ENCODE results near the gene DCDC2B.

The DCDC2B gene

GRCh38 chr1:32195972-32196823 is 12.7 kb upstream of the DCDC2B start:
- no peak for DNase-seq (ENCODE audit: low read depth in 2 of 2, low spot score in 1 of 2)

DNA sequence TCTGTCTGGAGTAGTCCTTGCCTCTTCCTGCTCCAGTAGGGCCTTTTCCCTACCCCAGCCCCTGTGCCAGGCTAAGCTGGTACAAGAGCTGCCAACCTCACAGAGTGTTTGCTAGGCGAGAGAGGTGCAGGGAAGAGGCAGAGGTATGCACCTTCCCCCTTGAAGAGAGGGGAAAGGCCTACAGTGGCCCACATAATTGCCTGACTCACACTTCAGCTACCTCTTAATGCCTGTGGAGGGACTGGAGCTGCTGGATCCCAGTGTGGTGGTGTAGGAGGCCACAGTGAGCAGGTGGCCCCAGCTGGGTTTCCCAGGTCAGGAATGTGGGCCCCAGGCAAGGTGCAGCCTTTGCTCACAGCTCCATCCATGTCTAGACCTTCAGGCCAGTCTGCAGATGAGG is 11.8 kb upstream of the DCDC2B start:
- no peak for DNase-seq (ENCODE audit: low read depth in 2 of 2, low spot score in 1 of 2)

DNA sequence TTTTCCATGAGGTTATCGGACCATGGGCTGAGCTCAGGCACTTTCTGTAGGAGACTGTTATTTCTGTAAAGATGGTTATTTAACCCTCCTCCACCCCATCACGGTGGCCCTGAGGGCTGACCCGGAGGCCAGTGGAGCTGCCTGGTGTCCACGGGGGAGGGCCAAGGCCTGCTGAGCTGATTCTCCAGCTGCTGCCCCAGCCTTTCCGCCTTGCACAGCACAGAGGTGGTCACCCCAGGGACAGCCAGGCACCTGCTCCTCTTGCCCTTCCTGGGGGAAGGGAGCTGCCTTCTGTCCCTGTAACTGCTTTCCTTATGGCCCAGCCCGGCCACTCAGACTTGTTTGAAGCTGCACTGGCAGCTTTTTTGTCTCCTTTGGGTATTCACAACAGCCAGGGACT is 11.1 kb upstream of the DCDC2B start:
- DNase-seq (ENCODE audit: low read depth in 2 of 2, low spot score in 1 of 2): no peak

DNA sequence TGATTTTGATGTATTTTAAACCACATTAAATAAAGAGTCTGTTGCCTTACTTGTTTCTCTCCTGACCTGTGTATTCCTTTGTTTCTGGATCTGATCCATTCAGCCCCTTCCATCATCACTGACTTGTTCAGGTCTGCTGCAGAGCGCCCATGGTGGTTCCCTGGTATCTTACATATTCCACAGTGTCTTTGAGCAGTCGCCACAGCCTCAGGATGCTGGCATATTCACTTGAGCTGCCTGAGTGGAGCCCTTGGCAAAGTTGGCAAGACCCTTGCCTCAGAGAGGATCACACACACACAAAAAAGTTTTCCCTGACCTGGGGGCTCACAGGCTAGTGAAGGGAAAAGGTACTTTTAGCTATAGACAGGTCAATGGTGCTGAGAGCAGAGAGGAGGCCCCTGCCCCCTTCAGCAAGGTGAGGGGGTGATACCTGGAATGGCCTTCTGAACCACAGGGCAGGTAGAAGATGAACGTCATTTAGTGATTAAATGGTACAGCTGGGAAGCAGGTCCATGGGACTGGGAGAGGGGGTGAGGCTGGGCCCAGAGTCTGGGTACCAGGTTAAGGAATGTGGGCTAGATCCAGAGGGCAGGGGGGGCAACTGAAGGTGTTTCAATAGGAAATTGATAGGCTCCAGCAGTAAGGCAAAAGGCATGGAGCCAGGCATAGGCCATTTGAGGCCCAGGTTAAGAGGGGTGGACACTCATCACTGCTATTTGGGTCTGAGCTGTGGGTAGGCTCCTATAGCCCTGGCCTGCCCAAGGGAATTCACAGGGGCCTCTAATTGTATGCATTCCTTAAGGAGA is 10.4 kb upstream of the DCDC2B start:
- no peak for DNase-seq (ENCODE audit: low read depth in 2 of 2, low spot score in 1 of 2)

DNA sequence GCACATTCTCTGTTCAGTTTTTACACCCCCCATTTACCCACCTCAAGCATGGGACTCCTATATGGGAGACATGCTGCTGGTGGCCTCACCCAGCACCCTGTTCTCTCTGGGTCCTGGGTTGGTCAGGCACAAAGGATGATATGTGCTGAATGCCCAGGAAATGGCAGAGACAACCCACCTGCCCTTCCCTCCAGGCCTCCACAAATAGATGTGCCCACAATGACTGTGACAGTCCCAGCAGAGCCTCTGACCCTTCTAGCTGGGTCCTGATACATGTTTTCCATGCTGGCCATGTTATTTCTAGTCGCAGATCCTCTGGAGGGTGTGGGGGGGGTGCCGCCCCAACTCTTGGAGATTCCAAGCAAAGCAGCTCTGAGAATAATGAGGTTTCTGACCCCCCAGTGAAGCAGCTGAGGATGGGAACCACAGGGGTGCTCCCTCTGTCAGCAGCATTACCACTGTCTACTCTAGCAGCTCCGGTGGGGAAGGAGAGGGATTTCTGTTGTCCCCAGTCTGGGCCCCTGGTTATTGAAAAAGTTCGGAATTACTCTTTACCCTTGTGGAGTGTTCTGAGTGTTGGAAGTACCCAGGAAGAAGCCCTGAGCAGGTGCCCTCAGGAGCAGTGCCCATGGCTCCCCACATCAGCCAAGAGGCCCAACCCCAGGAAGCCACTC is 9.7 kb upstream of the DCDC2B start:
- DNase-seq (ENCODE audit: low read depth in 2 of 2, low spot score in 1 of 2): no peak

DNA sequence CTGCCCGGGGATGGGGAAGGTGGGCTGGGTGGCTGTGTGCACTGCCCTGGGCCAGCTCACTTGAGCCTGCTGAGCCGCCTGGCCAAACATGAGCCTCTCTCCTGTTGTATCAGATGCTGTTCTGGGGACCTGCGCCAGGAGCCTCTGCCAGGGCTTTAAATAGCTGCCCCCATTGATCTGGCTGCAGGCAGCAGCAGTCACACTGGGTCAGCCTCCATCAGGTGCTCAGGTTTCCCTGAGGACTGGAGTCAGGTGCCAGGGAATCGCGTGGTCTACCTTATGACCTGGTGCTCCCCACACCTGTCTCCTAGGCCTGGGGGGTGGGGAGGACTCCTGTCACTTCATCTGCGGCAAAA is 9.2 kb upstream of the DCDC2B start:
- DNase-seq (ENCODE audit: low read depth in 2 of 2, low spot score in 1 of 2): no peak

- DNase-seq (ENCODE audit: low read depth in 2 of 2, low spot score in 1 of 2): no peak
These were observed 8.5 kb upstream of the DCDC2B start, which contains the start of gene CCDC28B for GRCh38 chr1:32200226-32201010. CCDC28B (plus strand) TSS chr1:32200595; CDS start chr1:32201936, 1,341 bp downstream.

GRCh38 chr1:32201011-32201855 is 7.7 kb upstream of the DCDC2B start:
- DNase-seq (ENCODE audit: low read depth in 2 of 2, low spot score in 1 of 2): peak; percentile 49 to 55

DNA sequence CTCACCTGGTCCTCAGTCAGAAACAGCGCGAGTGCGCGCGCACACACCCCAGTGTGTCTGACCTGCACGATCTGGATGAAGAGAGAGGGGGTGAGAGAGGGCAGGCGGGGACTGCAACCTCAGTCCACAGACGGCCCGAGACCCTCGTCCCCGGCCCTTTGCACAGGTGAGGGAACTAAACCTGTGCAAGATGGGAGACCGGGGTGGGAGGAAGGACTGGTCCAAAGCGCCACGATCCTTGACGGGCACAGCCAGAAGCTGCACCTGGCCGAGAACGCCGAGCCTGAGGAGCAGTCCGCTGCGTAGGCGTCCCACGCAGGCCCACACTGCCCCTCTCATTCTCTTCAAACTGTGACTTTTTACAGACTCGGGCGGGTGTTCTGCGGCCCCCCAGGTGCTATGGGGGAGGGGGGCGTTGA is 3.9 kb upstream of the DCDC2B start:
- DNase-seq (ENCODE audit: low read depth in 2 of 2, low spot score in 1 of 2): no peak

DNA sequence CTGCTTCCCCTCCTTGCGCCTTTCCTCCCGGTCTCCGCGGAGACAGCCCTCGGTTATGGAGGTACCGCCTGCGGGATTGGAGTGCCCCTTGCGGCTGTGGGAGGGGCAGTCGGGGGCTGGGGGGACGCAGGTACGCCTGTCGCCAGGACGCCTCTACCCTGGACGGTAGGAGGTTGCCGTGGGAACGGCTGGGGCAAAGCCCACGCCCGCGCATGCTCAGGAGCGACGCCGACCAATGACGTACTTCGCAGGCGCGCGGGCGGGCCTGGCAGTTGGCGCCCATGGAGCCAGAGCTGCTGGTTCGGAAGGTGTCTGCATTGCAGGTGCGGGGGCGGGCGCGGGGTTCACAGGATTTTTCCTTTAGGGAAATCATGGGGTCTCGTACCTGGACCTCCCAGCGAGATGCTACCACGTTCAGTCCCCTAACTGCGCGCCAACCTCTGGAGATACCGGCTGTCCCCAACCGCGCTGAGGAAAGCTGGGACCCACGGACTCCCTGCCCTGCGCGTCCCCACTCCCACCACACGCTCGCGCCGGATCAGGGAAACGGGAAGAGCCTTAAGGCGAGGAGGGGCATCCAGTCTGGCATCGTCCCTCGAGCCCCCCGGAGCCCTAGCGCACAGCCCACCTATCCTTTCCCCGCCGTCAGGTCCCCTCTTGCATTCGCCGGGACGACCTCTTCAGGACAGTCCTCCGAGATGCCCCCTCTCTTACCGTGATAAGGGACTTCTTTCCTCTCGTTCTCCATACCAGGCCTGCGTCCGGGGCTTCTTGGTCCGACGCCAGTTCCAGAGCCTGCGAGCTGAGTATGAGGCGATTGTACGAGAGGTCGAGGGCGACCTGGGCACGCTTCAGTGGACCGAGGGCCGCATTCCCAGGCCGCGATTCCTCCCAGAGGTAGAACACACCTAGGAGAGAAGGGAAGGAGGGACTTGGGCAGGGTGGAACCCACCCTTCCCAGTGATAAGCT is 3.2 kb upstream of the DCDC2B start, which contains the start of gene IQCC:
IQCC (plus strand) TSS at position 271 of the 970 bp plus-strand sequence; CDS start at position 282, 11 bp downstream.
- DNase-seq (ENCODE audit: low read depth in 2 of 2, low spot score in 1 of 2): peak; percentile 51 to 68

GRCh38 chr1:32208469-32208868 is 420 bp upstream of the DCDC2B start:
- no peak for DNase-seq (ENCODE audit: low read depth in 2 of 2, low spot score in 1 of 2)

DNA sequence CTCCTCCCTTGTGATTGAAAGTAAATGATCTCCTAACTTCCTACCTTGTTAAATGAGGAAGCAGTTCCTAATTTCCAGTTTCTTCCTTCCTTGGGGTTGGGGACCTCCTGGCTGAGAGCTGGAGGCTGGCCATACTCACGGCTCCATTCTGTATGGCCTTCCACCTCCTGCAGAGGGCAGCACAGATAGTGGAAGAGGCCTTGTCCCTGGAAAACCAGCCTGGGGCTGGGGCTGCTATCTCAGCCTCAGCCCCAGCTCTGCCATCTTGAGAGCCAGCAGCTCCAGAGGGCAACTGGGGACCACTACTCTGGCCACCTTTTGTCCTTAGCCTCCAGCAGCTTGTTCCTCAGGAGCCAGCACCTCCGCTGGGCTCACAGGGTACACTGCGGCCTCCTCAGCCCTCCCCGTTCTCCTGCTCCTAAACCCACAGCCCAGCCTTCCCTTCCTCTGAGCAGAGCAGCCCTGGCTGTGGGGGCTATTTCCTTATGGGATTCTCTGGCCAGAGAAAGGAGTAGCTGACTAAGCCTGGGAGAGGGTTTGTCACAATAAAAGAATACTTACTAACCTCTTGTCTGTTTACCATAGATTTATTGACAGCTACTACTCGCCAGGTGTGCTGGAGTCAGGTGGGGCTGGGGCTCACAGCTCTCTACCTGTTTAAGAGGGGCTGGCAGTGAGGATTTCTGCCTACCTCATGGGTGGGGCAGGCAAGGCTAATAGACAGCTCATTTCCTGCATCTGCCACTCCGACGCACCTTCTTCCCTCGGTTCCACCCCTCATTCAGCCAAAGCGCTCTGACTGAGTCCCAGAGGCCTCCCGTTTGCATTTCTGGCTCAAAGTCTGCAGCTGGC is 7.0 kb downstream of the DCDC2B start:
- DNase-seq (ENCODE audit: low read depth in 2 of 2, low spot score in 1 of 2): peak in 1 of 2 donors; percentile 31

DNA sequence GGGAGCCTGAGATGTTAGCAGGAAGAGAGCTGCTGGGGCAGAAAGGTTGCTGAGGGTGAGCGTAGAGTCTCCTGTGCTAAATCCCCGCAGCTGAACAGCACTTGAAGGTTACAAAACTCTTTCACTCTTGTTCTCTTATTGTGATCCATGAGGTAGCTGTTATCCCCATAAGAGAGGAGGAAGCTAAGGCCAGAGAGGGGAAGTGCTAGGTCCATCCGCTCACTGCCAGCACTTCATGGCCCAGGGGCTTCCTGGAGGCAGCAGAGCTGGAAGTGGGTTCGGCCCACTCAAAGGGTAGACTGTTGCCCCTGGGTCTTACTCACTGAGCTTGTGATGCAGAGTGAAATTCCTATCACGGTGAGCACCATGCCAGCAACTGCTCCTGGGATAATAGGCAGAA is 7.7 kb downstream of the DCDC2B start:
- DNase-seq (ENCODE audit: low read depth in 2 of 2, low spot score in 1 of 2): no peak

DNA sequence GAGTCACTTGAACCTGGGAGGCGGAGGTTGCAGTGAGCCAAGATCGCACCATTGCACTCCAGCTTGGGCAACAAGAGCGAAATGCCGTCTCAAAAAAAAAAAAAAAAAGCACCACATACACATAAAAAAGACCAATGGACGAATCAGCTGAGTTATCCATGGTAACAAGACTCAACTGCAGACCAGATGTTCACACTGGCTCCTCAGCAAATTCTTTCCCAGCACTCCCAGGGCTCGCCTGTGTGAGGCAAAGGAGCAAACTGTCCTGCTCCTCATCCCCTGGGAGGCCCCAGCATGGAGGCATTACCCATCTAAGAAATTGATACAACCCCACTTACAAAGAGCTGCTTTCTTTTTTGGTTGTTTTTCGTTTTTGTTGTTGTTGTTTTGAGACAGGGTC is 10.1 kb downstream of the DCDC2B start:
- DNase-seq (ENCODE audit: low read depth in 2 of 2, low spot score in 1 of 2): no peak

DNA sequence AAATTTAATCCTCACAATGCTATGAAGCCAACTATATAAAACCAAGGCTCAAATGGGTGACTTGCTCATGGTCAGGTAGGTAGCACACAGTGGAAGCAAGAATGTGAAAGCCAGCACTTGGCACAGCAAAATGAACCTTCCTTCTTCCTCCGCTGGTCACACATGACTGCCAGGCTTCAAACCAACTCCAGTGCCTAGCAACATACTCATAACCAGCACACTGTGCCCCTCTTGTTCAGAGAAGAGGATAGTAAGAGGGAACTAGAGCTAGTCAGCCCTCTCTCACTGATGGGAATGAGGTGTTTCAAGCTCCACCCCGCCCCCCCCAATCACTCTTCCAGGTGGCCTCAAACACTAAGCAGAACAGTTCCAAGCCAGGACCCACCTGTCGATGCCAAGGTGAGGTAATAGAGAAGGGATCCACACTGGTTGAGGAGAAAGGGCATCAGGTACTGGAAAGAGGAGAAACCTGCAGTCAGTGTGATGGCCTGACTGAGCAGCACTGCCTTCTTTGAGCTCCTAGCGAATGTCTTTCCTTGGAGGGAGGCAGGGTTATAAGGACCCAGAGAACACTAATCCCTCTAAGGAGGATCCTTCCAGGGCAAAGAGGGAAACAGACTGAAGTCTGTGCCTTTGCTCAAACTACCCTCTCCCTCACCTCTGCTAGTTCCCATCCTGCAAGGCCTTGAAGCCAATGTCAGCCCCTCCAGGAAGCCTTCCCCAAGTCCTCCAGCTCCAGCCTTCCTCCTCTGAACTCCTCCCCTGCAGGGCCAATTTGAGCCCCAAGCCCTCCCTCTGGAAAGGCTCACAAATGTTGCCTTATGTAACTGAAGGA is 12.1 kb downstream of the DCDC2B start:
- no peak for DNase-seq (ENCODE audit: low read depth in 2 of 2, low spot score in 1 of 2)

GRCh38 chr1:32221581-32221979 is 12.7 kb downstream of the DCDC2B start:
- no peak for DNase-seq (ENCODE audit: low read depth in 2 of 2, low spot score in 1 of 2)

Measured in stimulated activated CD8-positive, alpha-beta memory T cell treated with anti-CD3 and anti-CD28 coated beads, Interleukin-4, amount 100 ng/mL, for 4 hours (primary cell).